A673 (cell line): Measurements from ENCODE around the gene RLN1.

ENCODE experiments used
- EZH2 ChIP-seq: fragments of 200-600 bp; sonication (generic); IDR thresholded peaks from 2 replicates; pipeline ENCODE4 v1.6.1; 2017; ENCODE audit warnings: borderline replicate concordance, low read depth, mild to moderate bottlenecking, mixed read lengths, antibody characterized with exemption, low read length; ENCODE audit not compliant: poor library complexity, severe bottlenecking
- TF ChIP-seq, protein P1 (sequence below): fragments of 300-800, 200-600 bp; sonication (generic); conservative IDR thresholded peaks from 2 replicates; pipeline ENCODE4 v1.5.1; 2017; ENCODE audit warnings: low read depth, mild to moderate bottlenecking, antibody characterized with exemption, low read length, moderate library complexity, mixed read lengths

DNA sequence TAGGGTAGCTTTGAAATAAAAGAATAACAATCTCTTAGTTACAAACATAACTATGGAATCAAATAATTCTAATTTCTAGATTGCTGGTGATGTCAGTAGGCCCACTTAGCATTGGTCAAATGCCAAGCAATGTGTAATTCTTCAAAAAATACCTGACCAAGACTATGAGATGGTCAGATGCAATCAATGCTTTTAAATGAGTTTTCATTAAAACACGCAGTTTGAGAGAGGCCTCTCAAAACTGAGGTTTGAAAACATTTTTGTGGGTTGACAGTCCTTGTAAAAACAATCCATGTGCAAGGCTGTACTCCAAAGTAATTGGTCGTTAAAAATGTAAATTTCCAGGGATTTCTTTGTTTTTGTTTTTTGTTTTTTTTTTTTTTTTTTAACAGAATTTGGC, 33.9 kb downstream of the RLN1 start:
- TF ChIP-seq, protein P1, sequence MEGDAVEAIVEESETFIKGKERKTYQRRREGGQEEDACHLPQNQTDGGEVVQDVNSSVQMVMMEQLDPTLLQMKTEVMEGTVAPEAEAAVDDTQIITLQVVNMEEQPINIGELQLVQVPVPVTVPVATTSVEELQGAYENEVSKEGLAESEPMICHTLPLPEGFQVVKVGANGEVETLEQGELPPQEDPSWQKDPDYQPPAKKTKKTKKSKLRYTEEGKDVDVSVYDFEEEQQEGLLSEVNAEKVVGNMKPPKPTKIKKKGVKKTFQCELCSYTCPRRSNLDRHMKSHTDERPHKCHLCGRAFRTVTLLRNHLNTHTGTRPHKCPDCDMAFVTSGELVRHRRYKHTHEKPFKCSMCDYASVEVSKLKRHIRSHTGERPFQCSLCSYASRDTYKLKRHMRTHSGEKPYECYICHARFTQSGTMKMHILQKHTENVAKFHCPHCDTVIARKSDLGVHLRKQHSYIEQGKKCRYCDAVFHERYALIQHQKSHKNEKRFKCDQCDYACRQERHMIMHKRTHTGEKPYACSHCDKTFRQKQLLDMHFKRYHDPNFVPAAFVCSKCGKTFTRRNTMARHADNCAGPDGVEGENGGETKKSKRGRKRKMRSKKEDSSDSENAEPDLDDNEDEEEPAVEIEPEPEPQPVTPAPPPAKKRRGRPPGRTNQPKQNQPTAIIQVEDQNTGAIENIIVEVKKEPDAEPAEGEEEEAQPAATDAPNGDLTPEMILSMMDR: no peak
- TF ChIP-seq EZH2: no peak
